ENCODE results near the gene TTC21A.

- TF ChIP-seq, protein P1, sequence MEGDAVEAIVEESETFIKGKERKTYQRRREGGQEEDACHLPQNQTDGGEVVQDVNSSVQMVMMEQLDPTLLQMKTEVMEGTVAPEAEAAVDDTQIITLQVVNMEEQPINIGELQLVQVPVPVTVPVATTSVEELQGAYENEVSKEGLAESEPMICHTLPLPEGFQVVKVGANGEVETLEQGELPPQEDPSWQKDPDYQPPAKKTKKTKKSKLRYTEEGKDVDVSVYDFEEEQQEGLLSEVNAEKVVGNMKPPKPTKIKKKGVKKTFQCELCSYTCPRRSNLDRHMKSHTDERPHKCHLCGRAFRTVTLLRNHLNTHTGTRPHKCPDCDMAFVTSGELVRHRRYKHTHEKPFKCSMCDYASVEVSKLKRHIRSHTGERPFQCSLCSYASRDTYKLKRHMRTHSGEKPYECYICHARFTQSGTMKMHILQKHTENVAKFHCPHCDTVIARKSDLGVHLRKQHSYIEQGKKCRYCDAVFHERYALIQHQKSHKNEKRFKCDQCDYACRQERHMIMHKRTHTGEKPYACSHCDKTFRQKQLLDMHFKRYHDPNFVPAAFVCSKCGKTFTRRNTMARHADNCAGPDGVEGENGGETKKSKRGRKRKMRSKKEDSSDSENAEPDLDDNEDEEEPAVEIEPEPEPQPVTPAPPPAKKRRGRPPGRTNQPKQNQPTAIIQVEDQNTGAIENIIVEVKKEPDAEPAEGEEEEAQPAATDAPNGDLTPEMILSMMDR (IDR thresholded peaks at IDR 0.05 in 2 of 3, conservative IDR thresholded peaks at IDR 0.05 in 1 of 3; ENCODE audit: borderline replicate concordance in 1 of 3, insufficient read depth in 1 of 3, low read depth in 2 of 3, low read length in 2 of 3), result no peak
- TF ChIP-seq SP1 (IDR thresholded peaks at IDR 0.05; ENCODE audit: low read depth), result no peak
- no peak for TF ChIP-seq FOSL1 (IDR thresholded peaks at IDR 0.05; ENCODE audit: low read depth)
- no peak for TF ChIP-seq REST (IDR thresholded peaks at IDR 0.05; ENCODE audit: low read depth)
- no peak for TF ChIP-seq POLR2A (IDR thresholded peaks at IDR 0.05; ENCODE audit: borderline replicate concordance, extremely low read depth, insufficient read depth, insufficient read length)
- no peak for TF ChIP-seq EZH2phosphoT487 (IDR thresholded peaks at IDR 0.05; ENCODE audit: borderline replicate concordance)
- TF ChIP-seq EGR1 (IDR thresholded peaks at IDR 0.05; ENCODE audit: low read depth), result no peak
- no peak for TF ChIP-seq POLR2AphosphoS5 (IDR thresholded peaks at IDR 0.05; ENCODE audit: low read depth, low read length)
- no peak for TF ChIP-seq YY1 (IDR thresholded peaks at IDR 0.05; ENCODE audit: extremely low read depth, insufficient replicate concordance, low read depth, low read length)
- TF ChIP-seq ZNF274 (IDR thresholded peaks at IDR 0.05; ENCODE audit: low read depth, low read length), result no peak
- TF ChIP-seq ZFX (IDR thresholded peaks at IDR 0.05), result no peak
Measured at GRCh38 chr3:39153977-39154279, 46.4 kb downstream of the TTC21A start.

Measured in HCT116 (cell line).